Measurements from ENCODE around the gene C21orf91.

DNA sequence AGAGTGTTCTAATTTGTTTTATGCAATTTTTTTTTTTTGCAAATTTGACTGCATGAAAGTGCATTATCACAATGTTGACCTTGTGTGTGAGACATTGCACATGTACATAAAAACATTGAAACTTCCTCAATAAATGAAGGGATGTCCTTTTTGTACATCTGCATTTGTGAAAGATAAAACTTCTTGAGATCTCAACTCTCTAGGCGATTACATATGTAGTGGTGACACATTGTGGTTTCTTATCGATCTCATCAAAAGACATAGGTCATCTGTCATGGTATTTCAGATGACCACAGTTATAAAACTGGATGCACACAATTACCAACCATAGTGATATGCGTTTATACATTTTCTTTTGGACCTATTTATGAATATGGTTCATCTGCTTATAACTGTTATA, 35.6 kb upstream of the C21orf91 start:
- no peak for TF ChIP-seq NR2F6 (CRISPR knock-in tag; IDR thresholded peaks at IDR 0.05)
- no peak for TF ChIP-seq POLR2A (conservative IDR thresholded peaks at IDR 0.05)
- TF ChIP-seq BACH1 (tag; IDR thresholded peaks at IDR 0.05), result no peak
- TF ChIP-seq U2AF2 (optimal IDR thresholded peaks at IDR 0.05; ENCODE audit: low read depth, low read length), result no peak
- TF ChIP-seq POLR2AphosphoS5 (IDR thresholded peaks at IDR 0.05; ENCODE audit: control insufficient read depth, insufficient read depth, low read depth, low read length), result no peak
- TF ChIP-seq ETV6 (IDR thresholded peaks at IDR 0.05; ENCODE audit: borderline replicate concordance in 1 of 2, low read depth in 2 of 2, low read length in 1 of 2), result no peak
- no peak for TF ChIP-seq ETV6 (CRISPR knock-in tag; IDR thresholded peaks at IDR 0.05; ENCODE audit: borderline replicate concordance)
- no peak for TF ChIP-seq FOXM1 (IDR thresholded peaks at IDR 0.05; ENCODE audit: low read depth)
- no peak for TF ChIP-seq FOXM1 (CRISPR knock-in tag; IDR thresholded peaks at IDR 0.05; ENCODE audit: low read depth)
